ENCODE measurements around the gene AFF3.

DNA sequence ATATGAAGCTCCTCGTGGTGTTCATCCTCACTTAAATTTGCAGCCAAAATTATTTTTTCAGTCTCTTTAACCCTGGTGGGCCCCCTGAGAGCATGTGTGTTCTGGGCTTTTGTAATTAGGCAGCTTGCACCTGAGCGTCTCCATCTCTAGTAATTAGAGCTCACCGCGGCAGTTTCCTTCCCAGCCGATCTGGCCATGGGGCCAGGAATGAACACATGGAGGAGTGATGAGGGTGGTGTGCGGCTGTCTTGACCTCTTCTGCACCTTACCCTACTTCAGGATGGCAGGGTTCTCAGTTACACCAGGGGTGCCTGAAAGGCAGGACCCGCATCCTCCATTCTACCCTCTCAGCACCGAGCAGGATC lies 98.5 kb downstream of the AFF3 start:
- TF ChIP-seq POLR2A (IDR thresholded peaks at IDR 0.05), result no peak
- TF ChIP-seq, protein P1, sequence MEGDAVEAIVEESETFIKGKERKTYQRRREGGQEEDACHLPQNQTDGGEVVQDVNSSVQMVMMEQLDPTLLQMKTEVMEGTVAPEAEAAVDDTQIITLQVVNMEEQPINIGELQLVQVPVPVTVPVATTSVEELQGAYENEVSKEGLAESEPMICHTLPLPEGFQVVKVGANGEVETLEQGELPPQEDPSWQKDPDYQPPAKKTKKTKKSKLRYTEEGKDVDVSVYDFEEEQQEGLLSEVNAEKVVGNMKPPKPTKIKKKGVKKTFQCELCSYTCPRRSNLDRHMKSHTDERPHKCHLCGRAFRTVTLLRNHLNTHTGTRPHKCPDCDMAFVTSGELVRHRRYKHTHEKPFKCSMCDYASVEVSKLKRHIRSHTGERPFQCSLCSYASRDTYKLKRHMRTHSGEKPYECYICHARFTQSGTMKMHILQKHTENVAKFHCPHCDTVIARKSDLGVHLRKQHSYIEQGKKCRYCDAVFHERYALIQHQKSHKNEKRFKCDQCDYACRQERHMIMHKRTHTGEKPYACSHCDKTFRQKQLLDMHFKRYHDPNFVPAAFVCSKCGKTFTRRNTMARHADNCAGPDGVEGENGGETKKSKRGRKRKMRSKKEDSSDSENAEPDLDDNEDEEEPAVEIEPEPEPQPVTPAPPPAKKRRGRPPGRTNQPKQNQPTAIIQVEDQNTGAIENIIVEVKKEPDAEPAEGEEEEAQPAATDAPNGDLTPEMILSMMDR (IDR thresholded peaks at IDR 0.05), result no peak

All from lower leg skin (tissue), 3 donors.